GF-D8 (cell line): ENCODE measurements around the gene CPA5.
"Not testable (repeated sequence)": the region's sequence is repeated elsewhere in the genome, so short reads cannot be mapped to it uniquely, and the experiment has no call there.

Source experiments
- DNase-seq: peaks from one replicate; lab custom pipeline; 2025; lab: John Stamatoyannopoulos, UW

Gene CPA5, protein sequence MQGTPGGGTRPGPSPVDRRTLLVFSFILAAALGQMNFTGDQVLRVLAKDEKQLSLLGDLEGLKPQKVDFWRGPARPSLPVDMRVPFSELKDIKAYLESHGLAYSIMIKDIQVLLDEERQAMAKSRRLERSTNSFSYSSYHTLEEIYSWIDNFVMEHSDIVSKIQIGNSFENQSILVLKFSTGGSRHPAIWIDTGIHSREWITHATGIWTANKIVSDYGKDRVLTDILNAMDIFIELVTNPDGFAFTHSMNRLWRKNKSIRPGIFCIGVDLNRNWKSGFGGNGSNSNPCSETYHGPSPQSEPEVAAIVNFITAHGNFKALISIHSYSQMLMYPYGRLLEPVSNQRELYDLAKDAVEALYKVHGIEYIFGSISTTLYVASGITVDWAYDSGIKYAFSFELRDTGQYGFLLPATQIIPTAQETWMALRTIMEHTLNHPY

DNA sequence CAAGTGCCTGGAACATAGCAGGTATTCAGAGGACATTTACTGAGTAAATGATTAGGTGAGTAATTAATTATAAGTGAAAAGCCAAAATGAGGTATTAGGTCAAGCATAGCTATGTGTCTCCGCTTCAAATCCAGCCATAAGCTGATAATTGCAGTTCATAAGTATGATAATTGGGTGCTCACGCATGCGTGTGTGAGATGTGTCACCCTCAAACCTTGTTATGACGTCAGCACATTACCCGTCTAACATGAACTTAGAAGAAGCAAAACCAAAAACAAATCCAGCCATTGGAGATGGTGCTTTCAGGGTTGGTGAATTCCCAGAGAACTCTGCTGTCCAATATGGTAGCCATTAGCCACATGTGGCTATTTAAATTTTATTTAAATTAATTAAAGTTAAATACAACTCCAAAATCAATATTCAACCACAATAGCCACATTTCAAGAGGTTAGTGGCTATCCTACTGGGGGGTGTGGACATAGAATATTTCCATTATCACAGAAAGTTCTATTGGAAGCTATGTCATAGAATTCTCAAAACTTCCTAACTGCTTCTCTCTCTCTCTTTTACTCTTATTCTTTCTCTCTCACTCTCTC, at the start of gene CPA5:
Gene CPA5, plus strand, starts transcription at position 546 of the 596 bp plus-strand sequence. CDS start 1,670 bp downstream, outside the sequence.
- no peak for DNase-seq

GRCh38 chr7:130296221-130296951, 48.2 kb upstream of the CPA5 start:
- no peak for DNase-seq

GRCh38 chr7:130297628-130298543, 46.7 kb upstream of the CPA5 start:
- DNase-seq, result no peak

DNA sequence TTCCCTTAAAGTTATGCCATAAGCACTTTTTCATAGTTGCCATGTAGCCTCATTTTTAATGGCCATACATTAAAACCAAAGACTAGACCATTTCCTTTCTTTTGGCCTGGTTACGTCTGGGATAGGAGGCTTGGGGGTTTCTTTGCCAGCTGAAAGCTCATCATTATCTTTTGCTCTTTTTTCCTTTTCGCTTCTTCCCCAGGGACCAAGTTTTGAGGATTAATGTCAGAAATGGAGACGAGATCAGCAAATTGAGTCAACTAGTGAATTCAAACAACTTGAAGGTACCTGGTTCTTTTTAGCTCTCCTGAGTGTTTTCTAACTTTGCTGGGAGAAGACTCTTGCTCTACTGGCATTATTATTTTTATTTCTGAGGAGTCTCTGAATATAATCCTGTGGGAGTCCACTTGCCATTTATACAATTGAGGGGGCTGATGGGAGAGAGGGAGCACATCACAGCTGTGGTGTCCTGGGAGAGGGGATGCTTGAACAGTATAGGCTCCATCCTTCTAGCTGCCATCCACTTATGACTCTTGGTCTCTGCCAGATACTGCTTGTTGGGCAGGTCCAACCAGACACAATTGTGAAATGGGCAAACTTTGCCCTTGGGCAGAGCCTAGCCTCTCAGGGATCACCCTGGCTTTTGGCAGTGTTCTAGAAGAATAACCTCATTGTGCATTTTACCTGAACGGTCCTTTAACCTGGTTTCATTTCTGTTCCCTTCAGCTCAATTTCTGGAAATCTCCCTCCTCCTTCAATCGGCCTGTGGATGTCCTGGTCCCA, 45.9 kb upstream of the CPA5 start:
- no peak for DNase-seq

DNA sequence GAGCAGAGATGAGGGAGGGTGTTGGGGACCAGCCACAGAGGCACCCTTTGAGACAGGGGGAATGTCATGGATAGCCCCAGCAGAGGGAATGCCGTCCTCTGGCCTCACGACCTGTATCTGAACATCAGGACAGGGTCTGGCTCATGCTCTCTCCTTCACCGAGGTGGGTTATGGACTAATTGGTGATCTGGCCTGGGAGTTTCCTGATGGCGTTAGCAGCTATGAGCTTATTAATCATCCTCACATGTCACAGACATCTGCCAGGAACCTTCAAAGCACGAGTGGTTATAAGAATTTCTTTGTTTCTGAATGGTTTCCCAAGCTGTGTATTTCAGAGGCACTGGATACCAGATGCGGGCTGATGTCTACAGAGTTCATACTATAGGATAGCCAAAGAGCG, 44.8 kb upstream of the CPA5 start:
- DNase-seq, result no peak

DNA sequence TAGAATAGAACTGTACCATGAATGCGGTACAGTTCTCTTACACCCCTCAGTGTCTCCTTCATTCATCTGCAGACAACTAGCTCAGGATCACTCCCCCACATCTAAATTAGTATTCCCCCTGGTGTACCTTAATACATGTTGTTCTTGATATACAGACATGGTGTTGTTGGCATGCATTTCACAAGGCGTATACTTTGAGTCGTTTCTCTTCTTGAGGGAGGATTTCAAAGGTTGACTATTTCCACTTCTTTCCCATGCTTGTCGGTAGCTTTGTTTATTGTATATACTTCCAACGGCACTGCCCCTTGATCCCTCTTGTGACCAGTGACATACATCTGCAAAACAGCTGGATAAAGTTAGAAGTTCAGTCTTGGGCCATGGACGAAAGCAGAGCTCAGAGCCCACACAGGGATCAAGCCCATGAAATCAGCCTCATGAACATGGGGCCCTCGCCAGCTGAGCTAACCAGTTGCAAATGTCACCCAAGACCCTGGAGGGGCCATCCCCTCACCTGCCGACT, 43.1 kb upstream of the CPA5 start:
- no peak for DNase-seq

GRCh38 chr7:130302649-130303048, 42.0 kb upstream of the CPA5 start:
- no peak for DNase-seq

DNA sequence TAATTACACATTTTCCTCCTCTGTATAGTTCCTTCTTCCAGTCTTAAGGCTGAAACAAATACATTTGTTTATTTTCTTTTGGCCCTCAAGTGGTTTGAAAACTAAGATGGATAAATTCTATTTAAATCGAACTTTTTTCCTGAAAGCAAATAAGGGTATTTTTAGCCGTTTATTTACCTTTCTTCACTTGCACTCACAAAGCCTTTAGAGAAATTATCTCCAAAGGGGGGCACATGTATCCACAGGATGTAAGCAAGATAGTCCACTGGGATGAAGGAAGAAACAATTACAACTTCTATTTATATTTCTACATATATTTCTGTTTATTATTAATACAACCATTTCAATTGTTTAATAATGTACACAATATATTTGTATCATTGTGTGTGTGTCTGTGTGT, 41.5 kb upstream of the CPA5 start:
- DNase-seq, result no peak

DNA sequence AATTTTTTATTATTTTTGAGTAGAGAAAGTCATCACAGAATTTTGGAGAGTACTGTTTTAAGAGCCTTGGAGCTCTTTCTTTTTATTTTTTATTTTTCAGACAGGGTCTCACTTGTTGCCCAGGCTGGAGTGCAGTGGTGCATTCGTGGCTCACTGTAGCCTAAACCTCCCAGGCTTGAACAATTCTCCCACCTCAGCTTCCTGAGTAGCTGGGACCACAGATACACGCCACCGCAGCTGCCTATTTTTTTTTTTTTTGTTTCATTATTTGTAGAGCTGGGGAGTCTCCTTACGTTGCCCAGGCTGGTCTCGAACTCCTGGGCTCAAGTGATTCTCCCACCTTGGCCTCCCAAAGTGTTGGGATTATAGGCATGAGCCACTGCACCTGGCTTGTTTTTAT, 41.1 kb upstream of the CPA5 start:
- DNase-seq, result no peak

DNA sequence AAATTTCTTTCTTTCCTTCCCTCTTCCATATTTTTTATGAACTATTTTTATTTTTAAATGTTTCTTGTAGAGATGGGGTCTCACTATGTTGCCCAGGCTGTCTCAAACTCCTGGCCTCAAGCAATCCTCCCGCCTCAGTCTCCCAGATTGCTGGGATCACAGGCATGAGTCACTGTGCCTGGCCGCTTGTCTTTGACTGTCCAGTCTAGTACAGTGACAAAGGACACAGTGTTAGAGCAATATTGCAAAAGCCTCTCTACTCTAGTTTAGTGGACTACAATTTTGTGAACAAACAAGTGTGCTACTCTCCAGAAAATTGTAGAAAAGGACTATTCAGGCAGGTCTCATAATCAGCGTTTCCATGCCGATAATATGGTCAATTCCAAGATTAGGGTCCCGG, 40.6 kb upstream of the CPA5 start:
- DNase-seq, result no peak

DNA sequence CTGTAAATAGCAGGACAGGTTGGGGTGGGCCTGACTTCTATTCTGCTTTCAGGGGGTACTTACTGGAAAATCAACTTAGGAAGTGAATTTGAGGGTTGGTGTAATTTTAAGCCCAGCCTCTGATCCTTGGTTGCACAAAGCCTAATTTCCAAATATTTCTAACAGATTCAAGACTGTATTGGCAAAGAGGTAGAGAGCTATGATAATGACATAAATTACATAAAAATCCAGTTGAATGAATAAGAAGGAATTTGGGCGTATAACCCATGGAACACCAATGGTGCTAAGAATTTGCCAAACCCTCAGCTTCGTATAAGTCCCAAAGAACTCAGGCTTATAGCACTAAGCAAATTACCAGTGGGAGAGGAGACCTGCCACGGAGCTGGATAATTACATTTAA, 39.7 kb upstream of the CPA5 start:
- DNase-seq, result no peak

GRCh38 chr7:130305433-130306042, 39.1 kb upstream of the CPA5 start:
- no peak for DNase-seq

DNA sequence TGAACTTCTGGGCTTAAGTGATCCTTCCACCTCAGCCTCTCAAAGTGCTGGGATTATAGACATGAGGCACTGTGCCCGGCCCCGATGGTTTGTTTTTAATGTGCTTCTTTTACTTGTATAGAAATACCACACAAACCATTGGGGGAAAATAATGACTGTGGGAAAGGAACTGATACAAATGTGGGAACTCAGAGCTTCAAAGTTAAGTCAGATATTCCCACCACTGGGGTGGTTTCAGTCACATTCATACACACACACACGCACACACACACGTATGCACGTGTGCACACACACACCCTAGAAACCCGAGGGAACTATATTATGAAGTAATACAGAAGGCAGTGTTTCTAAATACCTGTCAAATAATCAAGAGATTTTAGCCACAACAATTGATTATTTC, 34.6 kb upstream of the CPA5 start:
- no peak for DNase-seq

GRCh38 chr7:130314305-130314704, 30.3 kb upstream of the CPA5 start:
- no peak for DNase-seq

GRCh38 chr7:130319541-130319940, 25.1 kb upstream of the CPA5 start:
- no peak for DNase-seq

DNA sequence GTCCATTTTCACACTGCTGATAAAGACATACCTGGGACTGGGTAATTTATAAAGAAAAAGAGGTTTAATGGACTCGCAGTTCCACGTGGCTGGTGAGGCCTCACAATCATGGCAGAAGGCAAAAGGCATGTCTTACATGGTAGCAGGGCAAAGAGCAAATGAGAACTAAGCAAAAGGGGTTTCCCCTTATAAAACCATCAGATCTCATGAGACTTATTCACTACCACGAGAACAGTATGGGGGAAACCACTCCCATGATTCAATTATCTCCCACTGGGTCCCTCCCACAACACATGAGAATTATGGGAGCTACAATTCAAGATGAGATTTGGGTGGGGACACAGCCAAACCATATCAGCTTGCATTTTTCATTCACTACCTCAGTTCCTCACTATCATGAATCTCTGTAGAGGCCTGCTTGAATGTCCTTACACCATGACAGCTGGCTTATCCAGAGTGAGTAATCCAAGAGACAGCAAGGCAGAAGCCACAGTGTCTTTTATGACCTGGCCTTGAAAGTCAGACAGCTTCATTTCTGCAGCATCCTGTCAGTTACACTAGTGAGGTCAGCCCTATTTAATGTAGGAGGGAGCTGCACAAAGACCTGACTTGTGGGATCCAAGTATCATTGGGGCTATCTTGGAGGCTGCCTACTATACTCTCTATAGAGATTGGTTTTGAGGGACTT, 22.9 kb upstream of the CPA5 start:
- DNase-seq, result not testable (repeated sequence)

DNA sequence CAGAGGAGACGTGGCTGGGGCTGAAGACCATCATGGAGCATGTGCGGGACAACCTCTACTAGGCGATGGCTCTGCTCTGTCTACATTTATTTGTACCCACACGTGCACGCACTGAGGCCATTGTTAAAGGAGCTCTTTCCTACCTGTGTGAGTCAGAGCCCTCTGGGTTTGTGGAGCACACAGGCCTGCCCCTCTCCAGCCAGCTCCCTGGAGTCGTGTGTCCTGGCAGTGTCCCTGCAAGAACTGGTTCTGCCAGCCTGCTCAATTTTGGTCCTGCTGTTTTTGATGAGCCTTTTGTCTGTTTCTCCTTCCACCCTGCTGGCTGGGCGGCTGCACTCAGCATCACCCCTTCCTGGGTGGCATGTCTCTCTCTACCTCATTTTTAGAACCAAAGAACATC, 22.0 kb upstream of the CPA5 start:
- DNase-seq, result no peak

GRCh38 chr7:130324306-130324943, 20.2 kb upstream of the CPA5 start:
- DNase-seq, result no peak

GRCh38 chr7:130329681-130330080, 14.9 kb upstream of the CPA5 start:
- no peak for DNase-seq
